NK-92 (cell line): ENCODE data around the gene PRRX2.
"Not testable (repeated sequence)": the region's sequence is repeated elsewhere in the genome, so short reads cannot be mapped to it uniquely, and the experiment has no call there.

ENCODE experiments used
- DNase-seq: peaks from one replicate; lab custom pipeline; 2025; ENCODE audit not compliant: unreplicated experiment; lab: John Stamatoyannopoulos, UW

PRRX2 gene

GRCh38 chr9:129755151-129755550, 89.7 kb downstream of the PRRX2 start:
- no peak for DNase-seq

DNA sequence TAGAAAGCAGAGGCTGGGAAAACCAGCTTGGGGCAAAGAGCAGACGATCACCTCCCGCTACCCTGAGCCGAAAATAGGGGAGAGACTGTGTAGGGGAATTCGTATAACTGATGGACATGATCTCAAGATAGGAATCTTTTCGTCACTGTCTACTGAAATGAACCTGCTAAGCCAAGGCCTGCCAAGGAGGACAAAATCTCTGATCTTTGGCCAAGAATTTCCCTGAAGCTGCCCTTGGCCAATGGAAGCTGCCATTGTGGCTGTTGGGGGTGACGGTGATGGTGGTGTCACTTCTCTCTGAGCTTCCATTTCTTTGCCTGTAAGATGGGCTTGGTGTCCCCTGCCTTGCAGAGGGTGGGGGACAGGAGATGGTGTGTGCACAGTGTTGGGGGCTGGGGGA, 90.7 kb downstream of the PRRX2 start:
- DNase-seq: no peak

DNA sequence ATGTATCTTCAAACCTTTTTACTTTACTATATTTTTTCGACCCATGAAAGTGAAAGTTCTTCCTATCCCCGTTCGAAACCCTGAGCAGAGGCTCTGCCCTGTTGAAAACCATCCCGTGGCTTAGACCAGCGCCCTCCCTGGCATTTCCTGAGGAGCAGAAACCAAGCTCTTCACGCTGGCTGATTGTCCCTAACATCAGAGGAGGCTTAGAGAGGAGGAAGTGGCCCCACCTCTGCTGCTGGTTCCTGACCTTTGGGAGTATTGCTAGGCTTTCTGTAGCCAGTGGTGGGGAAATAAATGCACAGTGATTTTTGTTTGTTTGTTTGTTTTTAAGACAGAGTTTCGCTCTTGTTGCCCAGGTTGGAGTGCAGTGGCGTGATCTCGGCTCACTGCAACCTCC, 91.6 kb downstream of the PRRX2 start:
- no peak for DNase-seq

GRCh38 chr9:129759319-129759718, 93.9 kb downstream of the PRRX2 start:
- no peak for DNase-seq

GRCh38 chr9:129759804-129760502, 94.5 kb downstream of the PRRX2 start:
- no peak for DNase-seq

DNA sequence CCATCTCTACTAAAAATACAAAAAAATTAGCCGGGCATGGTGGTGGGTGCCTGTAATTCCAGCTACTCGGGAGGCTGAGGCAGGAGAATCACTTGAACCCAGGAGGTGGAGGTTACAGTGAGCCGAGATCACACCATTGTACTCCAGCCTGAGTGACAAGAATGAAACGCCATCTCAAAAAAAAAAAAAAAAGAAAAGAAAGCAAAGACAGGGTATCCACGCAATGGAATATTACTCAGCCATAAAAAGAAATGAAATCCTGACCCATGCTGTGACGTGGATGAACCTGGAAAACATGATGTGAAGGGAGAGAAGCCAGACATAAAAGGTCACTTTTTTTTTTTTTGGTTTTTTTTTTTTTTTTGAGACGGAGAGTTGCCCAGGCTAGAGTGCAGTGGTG, 95.3 kb downstream of the PRRX2 start:
- not testable (repeated sequence) for DNase-seq

GRCh38 chr9:129761293-129761900, 96.0 kb downstream of the PRRX2 start:
- DNase-seq: no peak

DNA sequence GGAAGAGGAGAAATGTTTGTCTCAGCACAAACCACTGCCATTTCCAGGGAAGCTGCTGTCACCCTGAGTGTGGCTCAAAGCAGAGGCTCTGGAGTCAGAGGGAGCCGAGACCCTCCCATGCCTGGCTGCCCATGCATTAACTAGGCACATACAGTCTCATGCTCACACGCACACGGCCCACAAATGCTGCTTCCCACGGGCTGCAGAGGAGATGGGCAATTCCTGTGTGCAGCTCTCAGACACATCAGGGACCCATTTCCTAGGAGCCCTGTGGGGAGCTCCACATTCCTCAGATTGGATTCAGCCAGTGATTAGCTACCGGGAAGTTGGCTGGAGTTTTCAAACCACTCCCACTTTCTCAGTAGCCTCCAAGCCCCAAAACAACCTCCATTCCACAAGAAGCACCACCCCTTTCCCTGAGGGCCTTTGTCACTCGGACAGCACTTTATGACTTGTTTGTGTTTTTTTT, 96.5 kb downstream of the PRRX2 start:
- DNase-seq: no peak

DNA sequence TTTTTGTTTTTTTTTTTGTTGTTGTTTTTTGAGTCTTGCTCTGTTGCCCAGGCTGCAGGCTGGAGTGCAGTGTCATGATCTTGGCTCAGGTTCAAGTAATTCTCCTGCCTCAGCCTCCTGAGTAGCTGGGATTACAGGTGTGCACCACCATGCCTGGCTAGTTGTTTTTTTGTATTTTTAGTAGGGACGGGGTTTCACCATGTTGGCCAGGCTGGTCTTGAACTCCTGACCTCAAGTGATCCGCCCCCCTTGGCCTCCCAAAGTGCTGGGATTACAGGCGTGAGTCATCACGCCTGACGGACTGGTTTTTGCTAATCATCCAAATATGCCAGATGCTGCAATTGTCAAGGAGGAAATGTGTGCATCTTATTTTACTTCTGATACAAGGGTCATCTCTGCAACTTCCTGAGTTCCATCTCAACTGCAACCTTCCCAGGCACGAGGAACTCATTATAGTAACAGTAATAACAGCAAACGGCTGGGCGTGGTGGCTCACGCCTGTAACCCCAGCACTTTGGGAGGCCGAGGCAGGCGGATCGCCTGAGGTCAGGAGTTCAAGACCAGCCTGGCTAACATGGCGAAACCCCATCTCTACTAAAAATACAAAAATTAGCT, 97.0 kb downstream of the PRRX2 start:
- not testable (repeated sequence) for DNase-seq

- no peak for DNase-seq
These were observed 97.8 kb downstream of the PRRX2 start for GRCh38 chr9:129762985-129763926.

GRCh38 chr9:129765764-129766317, 100.4 kb downstream of the PRRX2 start:
- DNase-seq: no peak

- DNase-seq: no peak
These were observed 103.0 kb downstream of the PRRX2 start for GRCh38 chr9:129768486-129768885.

DNA sequence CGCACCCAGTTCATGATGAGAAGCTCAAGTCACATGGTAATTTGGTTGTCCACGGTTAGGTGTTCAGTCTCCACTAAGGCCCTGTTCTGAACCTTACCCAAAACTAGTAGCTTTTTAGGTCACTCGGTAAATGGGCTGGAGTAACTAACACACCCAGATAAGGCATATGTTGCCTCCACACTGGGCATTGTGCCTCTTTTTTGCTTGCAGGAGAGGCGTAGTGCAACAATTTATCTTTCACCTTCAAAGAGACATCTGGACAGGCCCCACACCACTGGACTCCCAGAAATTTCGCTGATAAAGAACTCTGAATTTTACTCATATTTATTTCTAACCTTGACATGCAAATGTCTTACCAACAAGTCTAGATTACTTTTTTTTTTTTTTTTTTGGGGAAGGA, 104.2 kb downstream of the PRRX2 start:
- no peak for DNase-seq

- DNase-seq: no peak
These were observed 105.3 kb downstream of the PRRX2 start for GRCh38 chr9:129770741-129771140.
